ENCODE results near the gene MUC3A. TPM values are rescaled to one million over a fixed set of nuclear protein-coding genes. Genes with fewer than 3 reads are reported as not detected.

Gene MUC3A
- total and polyA plus RNA-seq, 2 of the 8 experiments (the other 6 are each of a cell fraction or from before 2014, with no cell fraction given), result 15.4 to 43.9 TPM

DNA sequence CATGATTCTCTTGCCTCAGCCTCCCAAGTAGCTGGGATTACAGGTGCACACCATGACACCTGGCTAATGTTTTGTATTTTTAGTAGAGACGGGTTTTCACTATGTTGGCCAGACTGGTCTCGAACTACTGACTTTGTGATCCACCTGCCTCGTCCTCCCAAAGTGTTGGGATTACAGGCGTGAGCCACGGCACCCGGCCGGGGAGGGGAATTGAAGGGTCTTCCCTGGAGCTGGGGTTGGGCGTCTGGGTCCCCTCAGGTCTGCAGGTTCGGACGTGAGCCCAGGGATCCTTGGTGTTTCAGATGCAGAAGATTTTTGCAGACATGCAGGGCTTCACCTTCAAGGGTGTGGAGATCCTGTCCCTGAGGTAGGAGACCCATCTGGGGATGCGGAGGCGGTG is 14.1 kb downstream of the MUC3A start:
- H4K8ac ChIP-seq (ENCODE audit: extremely low read depth, insufficient read depth, low read length), result no peak overlapping the region; the same call in 1 of the 2 replicates
- no peak overlapping the region for H3K4ac ChIP-seq (replicated peaks; ENCODE audit: insufficient read length, low read depth, low read length)
- H3K23ac ChIP-seq (ENCODE audit: insufficient read length), result no peak overlapping the region
- no peak overlapping the region for H3K4me3 ChIP-seq (ENCODE audit: extremely low read depth in 1 of 4, insufficient read depth in 2 of 4, low read depth in 3 of 4, low read length in 4 of 4)
- no peak overlapping the region for H4K5ac ChIP-seq (ENCODE audit: insufficient read length, low read depth, low read length)
- H2BK120ac ChIP-seq (replicated peaks; ENCODE audit: low read depth, low read length), result no peak overlapping the region
- DNase-seq (ENCODE audit: low read depth in 1 of 2, low spot score in 2 of 2) (no peak), FAIRE-seq (no peak)
- H3K23me2 ChIP-seq (ENCODE audit: low read depth, low read length), result peaks cover 13% of the 10 kb centered on the region; the same call in 1 of the 2 replicates
- H3K27ac ChIP-seq (ENCODE audit: low read depth, low read length), result no peak overlapping the region
- H2BK20ac ChIP-seq (ENCODE audit: low read length), result no peak overlapping the region
- H2BK12ac ChIP-seq (ENCODE audit: low read depth, low read length), result no peak overlapping the region
- 0 out of 4 replicates have a peak, but pooled peaks cover 0 to 2% of the 10 kb centered on the region in 2 experiments for H3K9me3 ChIP-seq (ENCODE audit: insufficient read depth in 2 of 2, low read depth in 1 of 2, low read length in 1 of 2)
- H3K56ac ChIP-seq (replicated peaks; ENCODE audit: insufficient read length, low read depth, low read length), result no peak overlapping the region
- peaks cover 4 to 29% (median 23%) of the 10 kb centered on the region in 4 experiments for H3K4me1 ChIP-seq (replicated peaks in 1 of 4; ENCODE audit: control insufficient read depth in 3 of 4, insufficient read depth in 4 of 4, low read length in 3 of 4)
- no peak overlapping the region for H3K14ac ChIP-seq (ENCODE audit: insufficient read length)
- H4K20me1 ChIP-seq (replicated peaks in 1 of 2; ENCODE audit: control insufficient read depth in 1 of 2, insufficient read depth in 2 of 2, low read length in 2 of 2), result peaks cover 2 to 7% of the 10 kb centered on the region in 2 experiments
- H3K18ac ChIP-seq (ENCODE audit: extremely low read depth, low read length), result no peak overlapping the region
- no peaks in the 10 kb centered on the region; a peak in 1 of 4 replicates for H3K79me2 ChIP-seq (ENCODE audit: control insufficient read depth in 1 of 2, insufficient read depth in 2 of 2, low read length in 2 of 2)
- TF ChIP-seq CBX8 (IDR thresholded peaks at IDR 0.05; ENCODE audit: borderline replicate concordance, low read depth, low read length) (no peak), CBX5 (IDR thresholded peaks at IDR 0.05; ENCODE audit: low read depth, low read length) (no peak), KDM4A (IDR thresholded peaks at IDR 0.05; ENCODE audit: low read depth, low read length, severe bottlenecking) (no peak), KDM5A (IDR thresholded peaks at IDR 0.05; ENCODE audit: low read length) (no peak), ASH2L (IDR thresholded peaks at IDR 0.05; ENCODE audit: low read length) (no peak), RFX5 (IDR thresholded peaks at IDR 0.05; ENCODE audit: borderline replicate concordance, low read depth, low read length) (no peak), CREB1 (IDR thresholded peaks at IDR 0.05) (no peak), SP2 (IDR thresholded peaks at IDR 0.05; ENCODE audit: low read length) (no peak), FOSL1 (IDR thresholded peaks at IDR 0.05; ENCODE audit: insufficient read depth, low read depth, low read length) (no peak), BCL11A (IDR thresholded peaks at IDR 0.05; ENCODE audit: low read depth in 2 of 2, low read length in 2 of 2) (no peak)
- no peak overlapping the region for H3K4me2 ChIP-seq (ENCODE audit: insufficient read depth in 1 of 2, low read depth in 2 of 2, low read length in 2 of 2)
- H2AFZ ChIP-seq (ENCODE audit: low read length), result no peak overlapping the region
- H3K36me3 ChIP-seq (ENCODE audit: control insufficient read depth in 2 of 4, insufficient read depth in 4 of 4, low read length in 3 of 4), result peaks cover 0 to under 1% (median 0%) of the 10 kb centered on the region in 4 experiments; a peak in 2 of 8 replicates
- ChIA-PET POLR2A (ENCODE audit: partially characterized antibody) (interaction anchor here (1.5 kb wide), 1 partner anchor 9 kb away, joined by 4 read pairs; no protein-coding TSS in a partner anchor), CTCF (ENCODE audit: partially characterized antibody) (no interaction called here)
- H2BK5ac ChIP-seq (ENCODE audit: low read depth, low read length), result no peak overlapping the region
- no peak overlapping the region for H2AK5ac ChIP-seq (ENCODE audit: low read depth, low read length)
- 74% methylated on average over 12 of the region's 12 CpGs; no CpG with 5 or more reads in 1 of the 2 experiments for WGBS, 2 experiments (ENCODE audit: extremely low coverage in 1 of 2, insufficient coverage in 1 of 2, insufficient read length in 1 of 2, insufficient replicate concordance in 2 of 2, low coverage in 1 of 2, low lambda C conversion rate in 2 of 2, missing lambda C conversion rate in 1 of 2)
- no peak overlapping the region for H4K91ac ChIP-seq (replicated peaks; ENCODE audit: insufficient read length, low read length)
- no peak overlapping the region for H2BK15ac ChIP-seq (ENCODE audit: low read length)
- H3K27me3 ChIP-seq (replicated peaks in 1 of 4; ENCODE audit: control insufficient read depth in 3 of 4, extremely low read depth in 1 of 4, insufficient read depth in 3 of 4, low read length in 3 of 4), result peaks cover 3 to 18% (median 14%) of the 10 kb centered on the region in 4 experiments
- H3K79me1 ChIP-seq (ENCODE audit: low read depth, low read length), result no peaks in the 10 kb centered on the region; the same call in none of the 2 replicates
- no peak overlapping the region for H3K9ac ChIP-seq (replicated peaks in 1 of 4; ENCODE audit: extremely low read depth in 1 of 4, low read depth in 3 of 4, low read length in 3 of 4)

Data from H1 (cell line).